Right renal cortex interstitium (tissue), 3 donors: Measurements from ENCODE around the gene WWP2. TPM values are rescaled to one million over a fixed set of nuclear protein-coding genes. Genes with fewer than 3 reads are reported as not detected.

Experiments used
- DNase-seq, 3 donors: peaks; one replicate each; pipeline ENCODE4 v3.0.0-alpha.2; 2013; ENCODE audit warnings: low read depth in 3 of 3, low spot score in 2 of 3
- polyA plus RNA-seq, 3 donors: library from polyadenylated mRNA; unstranded; fragments of 120-200 nt; gene quantifications; one replicate each; pipeline ENCODE4 v1.2.1, GENCODE V29; 2013; ENCODE audit not compliant: insufficient read length in 3 of 3

WWP2 gene
- polyA plus RNA-seq, 3 donors = 38.5 to 42.0 (median 39.9) TPM

GRCh38 chr16:69921127-69921526 is 159.0 kb downstream of the WWP2 start:
- DNase-seq = no peak

- DNase-seq = no peak
Observed at GRCh38 chr16:69922200-69922599, 160.1 kb downstream of the WWP2 start.

- DNase-seq = no peak
Observed at GRCh38 chr16:69924041-69924775, 162.1 kb downstream of the WWP2 start.

- no peak for DNase-seq
Observed at GRCh38 chr16:69924777-69925191, 162.7 kb downstream of the WWP2 start.

- no peak for DNase-seq
Observed at GRCh38 chr16:69925311-69925710, 163.2 kb downstream of the WWP2 start.

GRCh38 chr16:69926241-69926640 is 164.1 kb downstream of the WWP2 start:
- DNase-seq = no peak

- DNase-seq = no peak
Observed at GRCh38 chr16:69927056-69927757, 165.1 kb downstream of the WWP2 start.

- no peak for DNase-seq
Observed at GRCh38 chr16:69928856-69929400, 166.8 kb downstream of the WWP2 start.

GRCh38 chr16:69929480-69929879 is 167.3 kb downstream of the WWP2 start:
- DNase-seq = no peak

- DNase-seq = no peak
Observed at GRCh38 chr16:69930117-69930776, 168.1 kb downstream of the WWP2 start.

GRCh38 chr16:69931631-69932030 is 169.5 kb downstream of the WWP2 start:
- no peak for DNase-seq

- no peak for DNase-seq
Observed at GRCh38 chr16:69932228-69932627, 170.1 kb downstream of the WWP2 start.

- DNase-seq = no peak
Observed at GRCh38 chr16:69932691-69933392, 170.7 kb downstream of the WWP2 start.

- no peak for DNase-seq
Observed at GRCh38 chr16:69934044-69934443, 171.9 kb downstream of the WWP2 start.

- no peak for DNase-seq
Observed at GRCh38 chr16:69934751-69935150, 172.6 kb downstream of the WWP2 start.

GRCh38 chr16:69935278-69935711 is 173.2 kb downstream of the WWP2 start:
- DNase-seq = no peak

GRCh38 chr16:69935740-69936139 is 173.6 kb downstream of the WWP2 start:
- DNase-seq = no peak

GRCh38 chr16:69936252-69936651 is 174.1 kb downstream of the WWP2 start:
- no peak for DNase-seq

- no peak for DNase-seq
Observed at GRCh38 chr16:69936751-69937211, 174.6 kb downstream of the WWP2 start.

GRCh38 chr16:69937465-69937951 is 175.4 kb downstream of the WWP2 start:
- no peak for DNase-seq
